Naive thymus-derived CD8-positive, alpha-beta T cell (primary cell): ENCODE measurements around the gene RPP25L. TPM values are rescaled to one million over a fixed set of nuclear protein-coding genes. Genes with fewer than 3 reads are reported as not detected.
A peak's percentile ranks its signal among the peaks of the same experiment; 100 is the strongest.

Source experiments
- ATAC-seq, 2 donors: fragments of 150-1000 bp; cut with Tn5 transposase in 1 of 2; sonication (Bioruptor Pico), chemical (Tn5 transposase) in 1 of 2; 1 replicate in 1 of 2; 2 replicates in 1 of 2; pipeline ENCODE4 v1.10.0; 2021; ENCODE audit warnings: mild to moderate bottlenecking in 2 of 2, moderate library complexity in 2 of 2
- POLR2A ChIA-PET: fragments of 350-600 bp; sonication (Branson Sonifier 250); formaldehyde crosslinking; loops from one replicate; lab custom pipeline; 2021; ENCODE audit warnings: antibody characterized with exemption; lab: Charles Lee
- DNase-seq, 10 donors: peaks; one replicate each; pipeline versions ENCODE4 v3.0.0 to v3.0.0-alpha.2; 2020 to 2022
- H3K27ac Mint-ChIP-seq, 10 donors: one replicate each; pipeline ENCODE4 v1.8.0; 2020 to 2022; ENCODE audit warnings: mild to moderate bottlenecking in 10 of 10, mixed read lengths in 10 of 10, moderate library complexity in 4 of 10, inconsistent platforms in 1 of 10
- H3K27me3 Mint-ChIP-seq, 5 donors: one replicate each; pipeline ENCODE4 v1.8.0; 2021 to 2022; ENCODE audit warnings: mixed read lengths in 5 of 5
- H3K36me3 Mint-ChIP-seq, 3 donors: one replicate each; pipeline ENCODE4 v1.8.0; 2020 to 2022; ENCODE audit warnings: mixed read lengths in 3 of 3, mild to moderate bottlenecking in 2 of 3, inconsistent platforms in 1 of 3
- H3K4me1 Mint-ChIP-seq, 4 donors: one replicate each; pipeline ENCODE4 v1.8.0; 2021 to 2022; ENCODE audit warnings: mixed read lengths in 4 of 4
- H3K4me3 Mint-ChIP-seq, 10 donors: one replicate each; pipeline ENCODE4 v1.8.0; 2020 to 2022; ENCODE audit warnings: mild to moderate bottlenecking in 10 of 10, mixed read lengths in 10 of 10, moderate library complexity in 6 of 10, inconsistent platforms in 1 of 10
- H3K9me3 Mint-ChIP-seq, 9 donors: one replicate each; pipeline ENCODE4 v1.8.0; 2020 to 2022; ENCODE audit warnings: mixed read lengths in 9 of 9, mild to moderate bottlenecking in 3 of 9, inconsistent platforms in 1 of 9, moderate library complexity in 1 of 9
- polyA plus RNA-seq, 3 donors: library from polyadenylated mRNA; unstranded; fragments of 300-500 nt; fragmentation: Illumina TruSeq; gene quantifications; one replicate each; pipeline ENCODE4 v1.2.3, GENCODE V29; 2021
- total RNA-seq, 8 experiments: library from RNA in 2 of 8; stranded (reverse) in 2 of 8; gene quantifications; one replicate each; pipeline ENCODE4 v1.2.3 and lab custom pipeline; 2021 to 2026

Gene RPP25L
- total and polyA plus RNA-seq, 5 experiments from 2014 or later: 20.5 to 51.7 (median 28.7) TPM

DNA sequence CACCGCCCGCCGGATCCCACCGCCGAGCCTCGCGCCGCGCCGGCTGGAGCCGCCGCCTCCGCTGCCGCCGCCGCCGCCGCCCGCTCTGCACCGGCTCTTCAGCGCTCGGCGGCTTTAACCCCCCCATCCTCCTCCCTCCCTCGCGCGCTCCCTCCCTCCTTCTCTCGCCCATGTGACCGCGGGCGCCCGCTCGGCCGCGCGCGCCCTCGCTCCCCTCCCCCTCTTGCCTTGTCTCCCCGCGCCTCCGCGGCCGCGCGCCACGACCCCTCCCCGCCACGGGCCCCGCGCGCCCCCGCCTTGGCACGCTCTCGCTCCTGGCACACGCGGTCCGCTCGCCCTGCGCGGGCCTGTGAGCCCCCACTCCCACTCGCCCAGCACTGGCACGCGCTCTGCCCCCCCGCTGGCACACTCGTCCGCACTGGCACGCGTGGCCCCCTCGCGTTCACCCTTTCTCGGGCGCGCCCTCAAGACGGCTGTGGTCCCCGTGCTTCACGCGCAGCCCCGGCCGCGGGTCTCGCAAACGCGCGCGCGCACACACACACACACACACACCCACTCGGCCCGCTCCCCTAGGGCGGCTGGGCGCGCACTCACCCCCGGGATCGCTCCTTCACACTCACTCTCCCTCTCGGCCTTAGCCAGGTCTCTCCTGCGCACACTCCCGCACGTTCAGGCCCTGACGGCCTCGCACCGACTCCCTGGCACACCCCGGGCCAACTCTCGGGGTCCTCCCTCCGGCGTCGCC is 22.1 kb downstream of the RPP25L start, which contains the start of gene CNTFR:
CNTFR (minus strand) TSS at position 89 of the 745 bp plus-strand sequence. CDS start 20,743 bp downstream, outside the sequence.
- POLR2A ChIA-PET: no interaction called here
- peak; percentile 19 to 24 for ATAC-seq
- Mint-ChIP-seq H3K36me3 (peaks cover 0 to 5% (median 2%) of the 10 kb centered on the region in 3 donors), H3K9me3 (no peaks in the 10 kb centered on the region), H3K27me3 (peaks cover 46 to 84% (median 68%) of the 10 kb centered on the region in 5 donors), H3K4me1 (peaks cover 25 to 44% (median 31%) of the 10 kb centered on the region in 4 donors), H3K27ac (peak within 1 kb of the TSS in 2 of 10 donors; percentile 21 to 30), H3K4me3 (peak within 1 kb of the TSS; percentile 73 to 89 (median 82))
- DNase-seq: no peak

DNA sequence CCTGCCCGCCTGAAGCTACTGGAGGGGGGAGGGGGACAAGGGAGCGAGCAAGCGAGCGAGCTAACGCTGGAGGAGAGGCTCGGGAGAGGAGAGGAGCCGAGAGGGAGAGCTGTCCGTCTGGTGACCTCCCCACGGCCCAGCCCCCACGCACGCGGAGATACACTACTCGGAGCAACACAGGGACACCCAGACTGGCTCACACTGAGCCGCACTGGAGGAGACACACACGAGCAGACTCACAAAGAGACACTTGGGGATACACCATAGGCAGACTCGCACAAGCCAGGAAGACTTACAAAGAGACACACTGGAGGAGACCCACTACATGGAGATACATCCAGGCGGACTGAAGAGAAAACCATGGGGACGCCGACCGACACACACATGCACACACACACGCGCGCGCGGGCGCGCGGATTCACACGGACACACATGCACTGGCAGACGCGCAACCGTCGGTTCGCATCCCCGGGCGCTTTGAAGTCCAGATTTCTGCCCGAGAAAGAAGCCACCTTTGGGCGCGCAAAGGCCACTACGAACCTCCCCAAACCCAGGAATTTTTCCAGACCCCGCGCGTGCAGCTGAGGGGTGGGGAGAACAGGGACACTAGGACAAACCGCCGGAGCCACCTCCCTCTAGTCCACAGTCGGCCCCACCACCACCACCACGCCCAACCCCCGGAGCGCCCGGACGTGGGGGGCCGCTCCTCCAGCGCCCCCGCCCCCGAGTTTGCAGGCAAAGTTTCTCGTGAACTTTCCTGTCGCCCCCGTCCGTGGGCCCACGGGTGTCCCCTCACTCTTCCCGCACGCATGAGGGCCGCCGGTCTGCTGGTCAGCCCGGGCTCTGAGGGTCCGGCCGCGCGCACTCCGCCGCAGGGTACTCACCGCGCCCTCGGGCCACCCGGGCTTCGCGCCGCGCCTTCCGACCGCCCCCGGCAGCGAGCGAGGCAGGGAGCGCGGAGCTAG is 22.9 kb downstream of the RPP25L start:
- H3K4me3 Mint-ChIP-seq: peak overlapping the region; percentile 44 to 85 (median 79)
- peaks cover 47 to 92% (median 71%) of the 10 kb centered on the region in 5 donors for H3K27me3 Mint-ChIP-seq
- ATAC-seq: no peak
- no peak for DNase-seq
- POLR2A ChIA-PET: no interaction called here
- H3K36me3 Mint-ChIP-seq: peaks cover 0 to 5% (median 0%) of the 10 kb centered on the region in 3 donors
- H3K9me3 Mint-ChIP-seq: no peaks in the 10 kb centered on the region
- H3K4me1 Mint-ChIP-seq: peaks cover 25 to 44% (median 31%) of the 10 kb centered on the region in 4 donors
- H3K27ac Mint-ChIP-seq: peak overlapping the region in 1 of 10 donors; percentile 30

DNA sequence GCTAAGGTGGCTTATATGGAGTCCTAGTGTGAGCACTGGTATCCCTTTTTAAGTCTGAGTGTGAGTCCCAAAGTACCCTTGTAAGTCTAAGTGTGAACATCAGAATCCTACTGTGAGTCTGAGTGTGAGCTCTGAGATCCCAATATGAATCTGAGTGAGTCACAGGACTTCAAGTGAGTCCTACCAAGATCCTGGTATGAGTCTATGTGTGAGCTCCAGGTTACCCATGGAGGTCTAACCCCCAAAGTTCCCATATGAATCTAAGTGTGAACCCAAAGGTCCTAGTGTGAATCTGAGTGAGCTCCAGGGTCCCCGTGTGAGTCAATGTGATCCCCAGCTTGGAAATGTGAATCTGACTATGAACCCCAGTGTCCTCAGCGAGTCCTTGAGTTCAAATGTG is 24.6 kb downstream of the RPP25L start:
- Mint-ChIP-seq H3K4me3 (peak overlapping the region in 4 of 10 donors; percentile 3 to 79 (median 36)), H3K27ac (no peak overlapping the region), H3K9me3 (no peaks in the 10 kb centered on the region), H3K27me3 (peaks cover 38 to 92% (median 70%) of the 10 kb centered on the region in 5 donors), H3K36me3 (peaks cover 0 to 5% (median 0%) of the 10 kb centered on the region in 3 donors), H3K4me1 (peaks cover 18 to 32% (median 26%) of the 10 kb centered on the region in 4 donors)
- POLR2A ChIA-PET: no interaction called here
- DNase-seq (no peak), ATAC-seq (no peak)

DNA sequence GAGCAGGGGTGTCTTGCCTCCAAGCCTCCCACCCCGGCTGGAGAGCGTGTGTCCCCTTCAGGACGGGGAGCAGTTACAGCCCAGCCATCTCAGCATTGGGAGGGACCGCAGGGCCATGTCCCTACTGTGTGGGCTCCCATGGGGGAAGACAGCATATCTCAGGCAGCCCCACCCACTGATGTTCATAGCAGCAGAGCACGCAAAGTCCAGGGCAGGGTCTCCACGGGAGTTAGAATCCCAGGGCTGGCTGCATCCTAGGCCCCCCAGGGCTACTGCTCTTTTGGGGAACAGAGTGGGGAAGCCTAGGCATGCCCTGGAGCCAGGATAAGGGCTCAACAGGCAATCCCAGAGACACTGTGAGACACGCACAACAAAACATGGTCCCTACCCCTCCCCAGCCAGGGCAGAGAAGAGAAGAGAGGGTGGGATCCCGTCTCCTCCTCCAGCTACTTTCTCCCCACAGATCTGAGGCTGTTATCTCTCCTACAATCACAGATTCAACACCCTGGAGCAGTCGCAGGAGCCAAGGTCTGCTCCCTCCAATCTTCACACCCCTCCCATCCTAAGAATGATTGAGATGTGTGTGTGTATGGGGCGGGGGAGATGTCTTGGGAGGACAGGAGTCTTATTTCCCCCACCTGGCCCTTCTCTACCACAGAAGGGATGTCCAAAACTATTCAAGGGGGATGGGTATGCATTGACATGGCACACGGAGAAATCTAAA is 25.8 kb downstream of the RPP25L start:
- H3K27me3 Mint-ChIP-seq: peaks cover 40 to 91% (median 69%) of the 10 kb centered on the region in 5 donors
- no peak for ATAC-seq
- H3K27ac Mint-ChIP-seq: peak overlapping the region in 1 of 10 donors; percentile 30
- H3K4me3 Mint-ChIP-seq: no peak overlapping the region
- POLR2A ChIA-PET: no interaction called here
- H3K36me3 Mint-ChIP-seq: peaks cover 0 to 5% (median 0%) of the 10 kb centered on the region in 3 donors
- peaks cover 14 to 24% (median 21%) of the 10 kb centered on the region in 4 donors for H3K4me1 Mint-ChIP-seq
- H3K9me3 Mint-ChIP-seq: no peaks in the 10 kb centered on the region
- DNase-seq: no peak

DNA sequence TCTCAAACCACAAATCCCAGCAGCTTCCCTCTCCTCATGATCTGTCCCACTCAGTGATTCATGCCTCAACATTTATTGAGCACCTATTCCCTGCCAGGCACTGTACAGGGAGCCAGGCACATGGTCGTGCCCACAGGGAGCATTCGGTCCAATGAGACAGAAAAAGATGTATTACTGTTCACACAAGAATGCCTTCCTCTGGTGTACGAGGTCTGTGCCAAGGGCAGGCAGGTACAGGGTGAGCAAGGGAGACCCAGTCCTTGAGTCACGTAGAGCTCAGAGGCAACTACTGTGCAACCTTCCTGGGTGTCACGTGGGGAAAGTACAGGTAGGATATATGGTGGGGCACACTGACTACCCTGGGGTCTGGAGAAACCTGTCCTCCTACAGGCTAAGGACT is 26.9 kb downstream of the RPP25L start:
- POLR2A ChIA-PET: no interaction called here
- Mint-ChIP-seq H3K27me3 (peaks cover 48 to 93% (median 73%) of the 10 kb centered on the region in 5 donors), H3K9me3 (no peaks in the 10 kb centered on the region), H3K27ac (no peak overlapping the region), H3K4me3 (no peak overlapping the region), H3K4me1 (peaks cover 9 to 13% (median 12%) of the 10 kb centered on the region in 4 donors), H3K36me3 (peaks cover 0 to 3% (median 0%) of the 10 kb centered on the region in 3 donors)
- ATAC-seq (no peak), DNase-seq (no peak)

DNA sequence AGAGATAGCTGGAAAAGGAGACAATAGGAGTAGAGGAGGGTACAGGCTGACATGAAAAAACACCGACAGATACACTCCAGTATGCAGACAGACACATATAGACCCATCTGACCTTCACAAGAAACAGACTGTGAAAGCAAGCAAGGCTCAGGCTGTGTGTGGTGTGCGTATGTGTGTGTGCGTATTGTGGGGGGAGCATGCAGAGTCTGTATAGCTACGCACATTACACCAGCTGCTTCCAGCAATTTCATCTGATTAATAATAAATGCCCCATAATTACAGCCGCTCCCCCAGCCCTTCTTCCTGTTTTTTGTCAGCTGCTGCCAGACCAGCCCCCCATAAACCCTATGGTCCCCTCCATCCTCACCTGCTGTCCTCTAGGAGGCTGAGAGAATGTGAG is 29.1 kb downstream of the RPP25L start:
- H3K4me3 Mint-ChIP-seq: no peak overlapping the region
- peaks cover 0 to 3% (median 0%) of the 10 kb centered on the region in 3 donors for H3K36me3 Mint-ChIP-seq
- no peak overlapping the region for H3K27ac Mint-ChIP-seq
- DNase-seq (no peak), ATAC-seq (no peak)
- no peaks in the 10 kb centered on the region for H3K9me3 Mint-ChIP-seq
- peaks cover 9 to 13% (median 10%) of the 10 kb centered on the region in 4 donors for H3K4me1 Mint-ChIP-seq
- peaks cover 43 to 97% (median 73%) of the 10 kb centered on the region in 5 donors for H3K27me3 Mint-ChIP-seq
- POLR2A ChIA-PET: interaction anchor here (1.1 kb wide), 1 partner anchor 125 kb away, joined by 3 read pairs; the partner anchor contains the start of genes DNAI1 and FAM219A

DNA sequence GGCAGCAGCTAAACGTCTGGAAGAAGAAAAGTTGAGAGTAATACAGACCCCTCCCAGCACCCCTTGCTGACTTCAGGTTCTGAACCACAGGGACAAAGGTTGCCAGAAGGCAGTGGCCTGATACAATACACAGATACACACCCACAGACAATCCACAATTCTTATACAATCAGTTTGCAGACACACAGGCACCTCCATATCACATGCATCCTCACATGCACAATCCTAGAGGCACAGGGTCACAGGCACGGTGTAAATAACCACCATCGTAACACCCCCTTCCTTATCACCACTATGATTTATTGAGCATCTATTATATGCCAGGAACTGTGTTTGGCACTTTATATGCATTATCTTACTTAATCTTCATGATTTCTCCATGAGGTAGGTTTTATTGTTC is 30.6 kb downstream of the RPP25L start:
- peak overlapping the region in 1 of 10 donors; percentile 60 for H3K27ac Mint-ChIP-seq
- no peak for ATAC-seq
- H3K9me3 Mint-ChIP-seq: no peaks in the 10 kb centered on the region
- peaks cover 13 to 21% (median 16%) of the 10 kb centered on the region in 4 donors for H3K4me1 Mint-ChIP-seq
- no peak overlapping the region for H3K4me3 Mint-ChIP-seq
- POLR2A ChIA-PET: interaction anchor here (1.1 kb wide), 1 partner anchor 123 kb away, joined by 3 read pairs; the partner anchor contains the start of genes DNAI1 and FAM219A
- H3K36me3 Mint-ChIP-seq: peaks cover 0 to 3% (median 0%) of the 10 kb centered on the region in 3 donors
- no peak for DNase-seq
- H3K27me3 Mint-ChIP-seq: peaks cover 35 to 97% (median 72%) of the 10 kb centered on the region in 5 donors

DNA sequence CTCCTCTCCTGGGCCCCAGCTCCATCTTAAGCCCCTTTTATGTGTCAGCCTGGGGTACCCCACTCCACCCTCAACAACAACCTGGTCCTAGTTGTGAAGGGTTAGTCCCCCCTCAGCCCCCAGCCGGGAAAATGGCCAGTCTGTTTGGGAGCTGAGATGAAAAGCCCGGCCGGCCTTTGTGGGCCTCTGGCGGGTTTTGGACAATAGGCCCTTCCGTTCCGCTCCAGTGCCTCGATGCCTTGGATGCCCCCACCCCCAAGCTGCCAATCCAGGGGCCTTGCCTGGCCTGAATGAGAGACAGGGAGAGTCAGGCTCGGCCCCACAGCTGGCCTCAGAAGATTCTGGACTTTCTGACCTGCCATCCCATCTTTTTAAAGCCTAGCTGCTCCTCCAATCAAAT is 31.5 kb downstream of the RPP25L start:
- H3K36me3 Mint-ChIP-seq: peaks cover 0 to 2% (median 0%) of the 10 kb centered on the region in 3 donors
- peaks cover 13 to 21% (median 15%) of the 10 kb centered on the region in 4 donors for H3K4me1 Mint-ChIP-seq
- no peaks in the 10 kb centered on the region for H3K9me3 Mint-ChIP-seq
- DNase-seq: no peak
- POLR2A ChIA-PET: no interaction called here
- H3K27me3 Mint-ChIP-seq: peaks cover 35 to 97% (median 69%) of the 10 kb centered on the region in 5 donors
- peak overlapping the region in 2 of 10 donors; percentile 1 to 2 for H3K4me3 Mint-ChIP-seq
- ATAC-seq: no peak
- H3K27ac Mint-ChIP-seq: no peak overlapping the region

DNA sequence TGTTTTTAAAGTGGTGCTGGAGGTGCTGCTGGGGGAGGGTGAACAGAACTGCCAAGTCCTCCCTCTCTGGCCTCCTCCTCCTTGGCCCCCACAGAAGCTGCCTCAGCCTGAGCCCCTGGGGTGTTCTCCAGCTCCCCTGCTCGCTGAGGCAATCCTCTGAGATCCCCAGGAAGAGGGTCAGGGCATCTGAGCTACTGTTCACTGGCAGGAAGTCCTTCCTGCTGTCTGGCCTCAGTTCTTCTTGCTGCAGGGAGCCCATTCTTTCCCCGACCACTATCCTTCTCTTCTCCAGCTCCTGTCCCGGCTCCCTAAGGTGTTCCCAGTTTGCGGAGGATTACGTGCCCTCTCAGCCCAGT is 32.1 kb downstream of the RPP25L start:
- Mint-ChIP-seq H3K27ac (peak overlapping the region in 1 of 10 donors; percentile 2), H3K4me3 (peak overlapping the region in 2 of 10 donors; percentile 1 to 11), H3K9me3 (no peaks in the 10 kb centered on the region), H3K4me1 (peaks cover 13 to 21% (median 15%) of the 10 kb centered on the region in 4 donors), H3K27me3 (peaks cover 32 to 97% (median 66%) of the 10 kb centered on the region in 5 donors), H3K36me3 (peaks cover 0 to 2% (median 0%) of the 10 kb centered on the region in 3 donors)
- no peak for ATAC-seq
- POLR2A ChIA-PET: interaction anchor here (1.4 kb wide), 1 partner anchor 12 kb away, joined by 3 read pairs; no protein-coding TSS in a partner anchor
- DNase-seq: no peak

DNA sequence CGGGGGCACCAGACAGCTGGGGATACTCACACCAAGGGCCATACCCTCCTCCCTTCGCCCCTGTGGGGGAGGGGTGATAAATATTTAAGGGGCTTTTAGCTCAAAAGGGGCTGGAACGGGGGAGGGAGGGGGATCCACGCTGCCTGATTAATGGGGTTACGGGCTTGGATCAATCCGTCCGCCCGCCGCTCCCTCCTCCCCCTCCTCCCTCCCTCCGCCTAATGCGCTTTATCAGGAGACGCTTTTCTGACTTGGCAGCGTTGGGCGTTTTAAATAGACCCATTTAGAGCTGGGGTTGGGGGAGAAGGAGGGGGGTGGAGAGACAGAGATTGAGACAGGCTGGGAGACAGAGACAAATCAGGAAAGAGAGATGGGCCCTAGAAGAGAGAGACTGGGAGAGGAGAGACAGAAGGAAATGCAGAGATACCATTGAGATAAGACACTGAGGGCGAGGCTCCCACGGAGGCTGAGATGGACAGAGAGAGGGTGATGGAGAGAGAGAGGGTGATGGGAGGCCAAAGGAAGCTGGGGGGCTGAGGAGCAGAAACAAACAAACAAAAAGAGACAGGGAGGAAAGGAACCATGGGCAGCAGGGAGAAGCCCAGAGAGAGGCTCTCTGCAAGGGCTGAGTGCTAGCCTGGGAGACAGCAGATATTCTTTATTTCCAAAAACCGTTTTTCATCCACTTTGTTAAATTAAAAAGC is 32.6 kb downstream of the RPP25L start:
- POLR2A ChIA-PET: interaction anchor here (1.4 kb wide), 1 partner anchor 12 kb away, joined by 3 read pairs; no protein-coding TSS in a partner anchor
- ATAC-seq: peak in 1 of 2 donors; percentile 16
- Mint-ChIP-seq H3K4me3 (peak overlapping the region in 6 of 10 donors; percentile 7 to 77 (median 51)), H3K4me1 (peaks cover 13 to 21% (median 15%) of the 10 kb centered on the region in 4 donors), H3K27me3 (peaks cover 32 to 97% (median 65%) of the 10 kb centered on the region in 5 donors), H3K27ac (peak overlapping the region in 1 of 10 donors; percentile 2), H3K36me3 (peaks cover 0 to 2% (median 0%) of the 10 kb centered on the region in 3 donors), H3K9me3 (no peaks in the 10 kb centered on the region)
- no peak for DNase-seq
